Fibroblast of skin of left biceps (primary cell): ENCODE results near the gene CDC45.

ENCODE experiments used
- DNase-seq, 2 experiments: peaks; one replicate each; pipeline ENCODE4 v3.0.0-alpha.2; 2013; ENCODE audit warnings: low read depth in 2 of 2

The CDC45 gene

DNA sequence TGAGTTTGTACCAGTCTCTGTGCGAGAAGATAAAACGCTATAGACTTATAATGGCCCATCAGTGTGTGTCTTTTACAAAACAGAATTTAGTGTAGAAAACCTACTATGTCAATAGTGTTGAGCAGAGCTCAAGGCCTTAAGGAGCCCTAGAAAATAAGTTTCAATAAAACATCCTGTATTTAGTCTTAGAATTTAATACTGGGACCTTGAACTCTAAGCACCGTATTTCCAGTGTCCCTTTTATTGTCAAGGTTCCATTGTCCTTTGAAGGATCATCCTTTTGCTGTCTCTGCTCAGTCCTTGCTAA, 16.6 kb downstream of the CDC45 start:
- no peak for DNase-seq

DNA sequence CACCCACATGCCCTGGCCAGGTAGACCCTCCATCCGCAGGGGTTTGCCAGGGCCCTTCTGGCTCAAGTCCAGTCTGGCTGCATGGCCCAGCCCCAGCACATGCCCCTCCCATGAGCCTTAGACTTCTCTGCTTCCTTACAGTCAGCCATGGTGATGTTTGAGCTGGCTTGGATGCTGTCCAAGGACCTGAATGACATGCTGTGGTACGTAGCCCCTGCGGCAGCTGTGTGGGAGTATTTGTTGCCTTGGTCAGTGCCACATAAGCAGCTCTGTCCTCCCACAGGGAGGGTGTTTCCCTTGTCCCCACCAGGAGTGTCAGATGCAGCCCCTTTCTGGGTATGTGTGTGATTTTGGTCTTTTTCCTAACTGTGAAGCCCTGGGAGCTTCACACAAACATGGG, 17.5 kb downstream of the CDC45 start:
- no peak for DNase-seq

DNA sequence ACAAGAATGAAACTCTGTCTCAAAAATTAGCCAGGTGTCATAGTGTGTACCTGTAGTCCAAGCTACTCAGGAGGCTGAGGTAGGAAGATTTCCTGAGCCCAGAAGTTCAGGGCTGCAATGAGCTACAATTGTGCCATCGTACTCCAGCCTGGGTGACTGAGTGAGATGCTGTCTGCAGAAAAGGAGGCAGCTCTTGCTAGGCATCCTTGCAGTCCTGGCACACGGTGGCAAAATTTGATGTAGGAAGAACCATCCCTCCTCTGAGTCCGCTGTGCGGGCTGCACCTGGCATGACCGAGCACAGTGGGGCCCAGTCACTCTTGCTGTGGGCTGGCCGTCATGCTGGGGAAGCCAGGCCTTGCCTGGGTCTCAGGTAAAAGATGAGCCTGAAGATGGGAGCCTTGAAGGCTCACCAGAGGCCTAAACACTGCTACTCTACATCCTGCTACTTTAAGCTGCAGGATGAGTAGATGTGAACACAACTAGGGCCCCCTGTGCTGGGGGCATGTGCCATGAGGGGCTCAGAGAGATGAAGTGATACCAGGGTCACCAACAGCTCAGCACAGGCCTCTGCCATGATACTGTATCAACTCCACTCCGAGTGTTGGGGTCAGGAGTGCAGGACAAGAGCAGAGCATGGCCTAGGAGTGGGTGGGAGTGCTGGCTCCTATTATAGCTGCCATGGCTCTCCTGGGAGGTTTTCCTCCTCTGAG, 18.6 kb downstream of the CDC45 start:
- no peak for DNase-seq

DNA sequence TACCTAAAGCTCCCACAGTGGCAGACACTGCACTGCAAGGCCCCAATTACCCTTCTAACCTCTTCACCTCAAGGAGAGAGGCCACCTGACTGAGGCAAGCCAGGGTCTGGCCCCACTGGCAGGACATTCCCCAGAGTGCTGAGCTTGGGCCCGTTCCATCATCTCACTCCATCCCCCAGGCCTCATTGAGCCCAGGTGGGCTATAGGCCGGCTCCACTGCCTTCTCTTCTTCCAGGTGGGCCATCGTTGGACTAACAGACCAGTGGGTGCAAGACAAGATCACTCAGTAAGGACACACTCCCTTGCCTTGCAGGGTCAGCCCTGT, 19.1 kb downstream of the CDC45 start:
- DNase-seq, result no peak

DNA sequence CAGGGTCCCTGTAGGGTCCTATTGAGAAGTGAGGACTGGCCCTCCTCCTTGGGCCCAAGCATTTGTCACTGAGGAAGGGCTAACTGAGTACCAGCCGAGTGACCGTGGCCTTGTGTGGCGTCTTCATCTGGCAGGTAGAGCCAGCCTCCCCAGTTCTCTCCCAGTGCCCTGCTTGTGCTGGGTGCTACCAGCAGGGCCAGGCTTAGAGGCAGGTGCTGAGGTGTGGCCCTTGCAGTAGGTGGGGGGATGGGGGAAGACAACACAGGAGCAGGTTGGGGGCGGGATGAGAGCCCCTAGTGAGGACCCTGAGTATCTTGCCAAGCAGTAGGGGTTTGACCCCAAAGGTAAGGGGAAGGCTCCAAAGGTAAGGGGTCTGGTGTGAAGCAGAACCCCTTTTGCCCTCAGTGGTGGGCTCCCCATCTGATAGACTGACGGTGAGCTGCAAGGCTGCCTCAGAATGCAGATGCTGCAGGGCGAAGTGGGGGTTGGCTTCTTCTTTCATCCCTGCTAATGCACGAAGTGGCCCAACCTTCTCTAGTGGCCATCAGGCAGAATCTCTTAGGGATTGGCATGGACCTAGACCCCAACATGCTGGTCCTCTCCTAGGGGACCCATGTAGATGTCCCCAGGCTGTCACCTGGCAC, 19.6 kb downstream of the CDC45 start:
- no peak for DNase-seq

DNA sequence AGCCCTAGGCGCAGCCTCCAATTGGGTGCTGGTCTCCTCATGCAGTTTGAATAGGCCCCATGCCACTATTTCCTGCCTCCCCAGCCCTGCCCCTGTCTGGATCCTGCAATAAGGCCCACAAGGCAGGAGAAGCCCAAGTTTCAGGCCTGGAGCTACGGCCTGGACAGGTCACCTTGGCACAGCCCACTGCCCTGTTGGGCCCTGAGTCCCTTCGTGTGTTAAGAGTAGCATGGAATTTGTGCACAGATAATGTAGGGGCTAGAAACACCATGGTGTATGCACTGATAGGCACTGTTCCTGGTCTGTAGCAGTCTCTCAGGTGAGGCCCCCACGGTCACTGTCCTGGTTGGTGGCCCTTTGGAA, 20.1 kb downstream of the CDC45 start:
- no peak for DNase-seq

DNA sequence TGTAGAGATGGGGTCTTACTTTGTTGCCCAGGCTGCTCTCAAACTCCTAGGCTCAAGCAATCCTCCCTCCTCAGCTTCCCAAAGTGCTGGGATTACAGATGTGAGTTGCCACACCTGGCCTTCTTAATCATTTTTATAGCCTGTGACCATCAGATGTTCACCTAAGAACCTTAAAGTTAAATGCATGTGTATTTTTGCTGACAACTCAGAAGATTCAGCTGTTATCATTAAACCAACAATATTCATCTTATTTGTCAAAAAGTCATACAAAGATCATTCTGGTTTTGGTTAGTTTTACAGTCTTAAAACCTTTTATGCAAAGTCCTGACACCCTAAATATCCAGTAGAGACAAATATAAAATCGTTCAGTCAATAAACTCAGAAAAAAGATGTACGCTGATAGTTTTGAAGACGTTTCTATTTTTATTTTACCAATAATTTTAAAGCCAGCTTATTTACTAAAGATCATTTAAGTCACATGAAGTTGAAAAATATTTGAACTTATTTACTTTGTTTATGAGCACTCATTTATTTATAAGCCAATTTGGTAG, 22.3 kb downstream of the CDC45 start:
- DNase-seq, result no peak

DNA sequence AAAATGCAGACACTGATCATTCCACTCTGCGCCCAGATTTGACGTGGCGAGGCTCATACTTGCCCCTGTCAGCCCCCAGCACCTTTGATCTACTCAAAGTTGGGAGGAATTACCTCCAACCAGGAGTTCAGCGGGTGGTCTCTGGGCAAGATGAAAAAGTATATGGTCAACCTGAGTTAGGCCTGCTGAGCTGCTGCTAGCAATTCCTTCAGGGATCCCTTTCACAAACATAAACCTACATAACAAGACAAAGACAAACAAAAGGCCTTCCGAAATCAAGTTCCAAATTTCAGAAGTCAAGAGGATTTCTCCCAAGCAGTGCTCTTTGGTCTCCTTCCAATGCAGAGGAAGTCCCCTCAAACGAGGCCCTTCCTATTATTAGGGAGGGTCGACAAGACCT, 23.6 kb downstream of the CDC45 start:
- DNase-seq, result no peak

DNA sequence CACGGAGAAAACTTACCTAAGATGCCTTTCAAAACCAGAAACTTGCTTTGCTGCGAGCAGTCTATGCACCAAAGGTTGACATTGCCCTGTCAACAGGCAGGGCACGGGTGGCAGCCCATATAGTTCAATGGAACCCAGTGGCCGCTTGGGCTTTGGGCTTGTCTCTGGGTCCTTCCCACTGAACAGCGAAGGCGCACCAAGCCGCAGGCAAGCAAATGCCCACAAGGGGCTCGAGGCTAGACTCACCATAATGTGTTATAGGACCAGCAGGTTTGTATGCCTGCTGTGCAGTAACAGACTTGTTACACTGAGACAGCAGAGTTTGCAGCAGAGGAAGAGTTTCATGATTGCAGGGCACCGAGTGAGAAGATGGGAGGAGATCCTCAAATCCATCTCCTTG, 24.1 kb downstream of the CDC45 start:
- DNase-seq, result no peak

DNA sequence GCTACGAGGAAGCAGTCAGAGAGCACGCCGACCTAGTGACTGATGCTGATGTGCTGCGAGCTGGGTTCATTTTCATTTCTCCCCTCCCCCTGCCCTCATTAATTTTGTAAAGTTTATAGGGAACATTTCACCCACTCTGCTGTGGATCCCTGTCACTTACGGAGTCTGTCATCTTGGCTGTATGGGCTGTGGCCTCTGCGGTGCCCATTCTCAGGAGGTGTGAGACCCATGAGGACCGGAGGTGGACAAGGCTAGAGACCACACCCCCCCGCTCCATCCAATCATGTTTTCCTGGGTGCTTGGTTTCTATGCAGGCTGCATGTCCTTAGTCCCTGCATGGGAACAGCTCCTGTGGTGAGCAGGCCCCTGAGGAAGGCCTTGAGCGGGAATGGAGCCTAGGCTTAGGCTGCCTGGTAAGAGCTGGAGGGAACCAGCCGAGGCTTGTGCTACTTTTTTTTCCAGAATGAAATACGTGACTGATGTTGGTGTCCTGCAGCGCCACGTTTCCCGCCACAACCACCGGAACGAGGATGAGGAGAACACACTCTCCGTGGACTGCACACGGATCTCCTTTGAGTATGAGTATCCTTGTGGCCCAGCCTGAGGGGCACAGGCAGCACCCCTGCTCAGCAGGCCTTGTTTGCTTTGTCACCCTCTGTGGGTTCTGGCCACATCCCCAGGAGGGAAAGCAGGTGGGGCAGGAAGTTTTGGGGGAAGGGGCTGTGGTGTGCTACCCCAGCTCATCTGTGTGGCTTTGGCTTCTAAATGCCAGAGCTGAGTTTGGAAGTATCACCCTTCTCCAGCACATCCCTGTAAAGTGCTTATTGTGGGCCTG, 25.4 kb downstream of the CDC45 start:
- DNase-seq, result no peak

DNA sequence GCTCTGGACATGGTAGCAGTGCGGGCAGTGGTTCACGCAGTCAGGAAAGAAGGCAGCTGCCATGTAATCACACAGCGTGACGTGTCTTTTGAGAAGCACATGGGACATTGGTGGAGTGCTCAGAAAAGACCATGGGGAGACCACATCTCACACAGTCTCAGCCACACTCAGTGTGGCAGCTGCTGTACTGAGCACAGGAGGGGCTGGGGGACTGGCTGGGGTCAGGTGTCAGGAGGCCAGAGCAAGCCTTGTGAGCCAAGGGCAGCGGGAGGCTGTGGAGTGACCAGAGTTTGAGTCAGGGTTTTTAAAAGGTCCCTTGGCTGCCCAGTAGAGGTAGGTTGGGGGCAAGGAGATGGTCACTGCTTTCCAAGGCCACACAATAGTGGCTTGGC, 26.0 kb downstream of the CDC45 start:
- no peak for DNase-seq

DNA sequence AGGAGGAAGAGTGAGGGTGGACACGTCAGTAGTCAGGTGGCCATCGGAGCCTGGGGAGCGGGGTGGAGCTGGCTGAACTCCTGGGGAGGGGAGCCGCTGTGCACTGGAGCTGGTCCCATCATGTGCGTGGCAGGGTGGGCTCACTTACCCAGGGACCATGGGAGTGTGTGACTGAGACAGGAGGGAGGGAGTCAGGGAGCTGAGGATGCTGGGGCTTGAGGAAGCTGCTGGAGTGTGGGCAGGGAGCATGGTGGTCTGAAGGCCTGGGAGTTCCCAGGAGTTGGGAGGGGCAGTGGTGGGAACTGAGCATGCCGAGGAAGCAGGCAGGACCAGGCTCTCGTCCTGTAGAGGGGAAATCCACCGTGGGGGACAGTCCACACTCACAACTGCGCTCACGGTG, 26.5 kb downstream of the CDC45 start:
- DNase-seq, result no peak

DNA sequence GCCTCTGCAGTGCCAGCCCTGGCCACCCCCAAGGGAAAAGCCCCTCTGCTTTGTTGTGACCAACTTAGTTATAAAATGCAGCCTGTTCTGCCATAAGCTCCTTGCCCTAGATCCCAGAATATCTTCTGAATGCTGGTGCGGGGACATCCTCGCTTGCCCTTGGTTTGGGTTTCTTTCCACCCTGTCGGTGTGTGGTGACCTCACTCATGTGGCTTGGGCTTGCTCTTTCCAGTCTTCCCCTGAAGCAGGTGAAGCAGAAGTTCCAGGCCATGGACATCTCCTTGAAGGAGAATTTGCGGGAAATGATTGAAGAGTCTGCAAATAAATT, 27.8 kb downstream of the CDC45 start:
- DNase-seq, result no peak

DNA sequence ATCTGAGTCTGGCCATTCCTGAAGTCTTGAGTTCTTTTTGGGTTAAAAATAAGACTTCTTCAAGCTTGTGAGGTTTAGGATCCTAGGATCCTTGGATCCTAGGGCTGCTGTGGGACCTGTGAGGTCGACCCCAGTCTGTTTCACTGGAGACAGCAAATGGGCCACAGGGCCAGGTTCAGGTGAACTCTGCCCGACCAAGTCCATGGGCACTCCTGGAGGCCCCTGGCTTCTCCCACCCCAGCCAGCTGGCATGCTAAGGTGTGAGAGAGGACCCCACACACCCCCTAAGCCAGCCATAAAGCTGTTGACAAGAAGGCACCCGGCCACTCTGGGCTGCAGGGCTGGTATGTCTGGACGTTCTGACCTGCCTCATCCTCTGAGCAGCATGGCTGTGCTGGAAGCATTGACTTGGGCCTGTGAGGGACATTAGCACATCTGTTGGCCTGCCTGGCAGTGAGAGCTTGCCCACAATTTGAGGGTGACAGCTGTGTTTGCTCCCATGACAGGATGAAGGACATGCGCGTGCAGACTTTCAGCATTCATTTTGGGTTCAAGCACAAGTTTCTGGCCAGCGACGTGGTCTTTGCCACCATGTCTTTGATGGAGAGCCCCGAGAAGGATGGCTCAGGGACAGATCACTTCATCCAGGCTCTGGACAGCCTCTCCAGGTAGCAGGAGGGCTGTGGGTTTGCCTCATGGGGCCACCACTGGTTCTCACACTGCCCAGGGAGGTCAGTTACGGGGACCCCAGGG, 28.5 kb downstream of the CDC45 start:
- no peak for DNase-seq

DNA sequence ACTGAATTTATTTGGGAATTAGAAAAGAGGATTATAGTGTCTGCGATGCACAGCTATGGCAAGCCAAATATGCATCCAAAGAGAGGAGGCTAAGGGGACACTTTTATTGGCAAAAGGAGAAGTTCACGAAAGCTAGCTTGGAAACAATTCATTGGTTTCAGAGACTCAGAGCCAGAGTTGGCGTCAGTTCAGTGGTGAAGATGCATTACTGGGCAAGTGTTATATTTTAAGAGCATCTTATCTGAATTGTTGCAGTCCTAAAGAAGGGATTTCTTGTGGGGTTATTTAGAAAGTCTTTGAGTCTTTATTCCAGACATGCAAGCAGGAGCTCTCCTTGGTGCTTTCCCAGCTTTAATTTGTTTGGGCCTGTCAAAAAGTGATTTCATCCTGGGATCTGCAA, 29.5 kb downstream of the CDC45 start:
- no peak for DNase-seq

DNA sequence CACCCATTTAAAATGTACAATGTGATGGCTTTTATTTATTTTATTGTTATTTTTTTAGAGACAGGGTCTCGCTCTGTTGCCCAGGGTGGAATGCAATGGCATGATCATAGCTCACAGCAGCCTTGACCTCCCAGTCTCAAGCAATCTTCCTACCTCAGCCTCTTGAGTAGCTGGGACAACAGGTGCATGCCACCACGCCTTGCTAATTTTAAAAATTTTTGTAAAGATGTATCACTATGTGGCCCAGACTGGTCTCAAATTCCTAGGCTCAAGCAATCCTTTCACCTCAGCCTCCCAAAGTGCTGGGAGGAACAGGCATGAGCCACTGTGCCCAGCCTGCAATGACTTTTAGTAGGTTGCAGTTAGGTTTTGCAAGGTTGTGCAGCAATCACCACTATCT, 30.2 kb downstream of the CDC45 start:
- no peak for DNase-seq

DNA sequence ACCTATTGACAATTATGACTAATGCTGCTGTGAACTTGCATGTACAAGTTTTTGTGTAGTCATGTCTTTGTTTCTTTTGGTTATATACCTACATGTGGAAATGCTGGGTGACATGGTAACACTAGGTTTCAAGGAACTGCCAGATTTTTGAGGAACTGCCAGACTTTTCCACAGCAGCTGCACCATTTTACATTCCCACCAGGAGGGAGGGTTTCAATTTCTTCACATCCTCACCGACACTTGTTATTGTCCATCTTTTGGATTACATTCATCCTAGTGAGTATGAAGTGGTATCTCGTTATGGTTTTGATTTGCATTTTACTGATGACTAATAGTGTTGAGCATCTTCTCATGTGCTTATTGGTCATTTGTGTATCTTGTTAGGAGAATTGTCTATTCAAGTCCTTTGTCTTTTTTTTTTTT, 31.2 kb downstream of the CDC45 start:
- no peak for DNase-seq

DNA sequence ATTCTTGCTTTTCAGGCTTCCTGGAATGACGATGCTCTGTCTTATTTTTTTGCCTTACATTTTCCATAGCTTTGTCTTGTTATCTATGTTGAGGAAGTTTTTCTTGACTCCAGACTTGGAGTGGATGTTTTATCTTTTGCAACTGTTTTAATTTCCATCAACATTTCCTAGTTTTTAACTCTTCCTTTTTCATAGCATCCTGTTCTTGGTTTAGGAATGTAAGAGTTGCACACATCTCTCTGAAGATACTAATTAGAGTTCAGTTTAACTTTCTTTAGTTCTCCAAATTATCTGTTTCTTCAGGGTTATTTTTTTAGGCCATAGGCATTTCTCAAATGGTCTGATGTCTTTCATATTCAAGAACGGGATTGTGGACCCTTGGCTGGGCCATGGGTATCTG, 34.1 kb downstream of the CDC45 start:
- DNase-seq, result no peak

DNA sequence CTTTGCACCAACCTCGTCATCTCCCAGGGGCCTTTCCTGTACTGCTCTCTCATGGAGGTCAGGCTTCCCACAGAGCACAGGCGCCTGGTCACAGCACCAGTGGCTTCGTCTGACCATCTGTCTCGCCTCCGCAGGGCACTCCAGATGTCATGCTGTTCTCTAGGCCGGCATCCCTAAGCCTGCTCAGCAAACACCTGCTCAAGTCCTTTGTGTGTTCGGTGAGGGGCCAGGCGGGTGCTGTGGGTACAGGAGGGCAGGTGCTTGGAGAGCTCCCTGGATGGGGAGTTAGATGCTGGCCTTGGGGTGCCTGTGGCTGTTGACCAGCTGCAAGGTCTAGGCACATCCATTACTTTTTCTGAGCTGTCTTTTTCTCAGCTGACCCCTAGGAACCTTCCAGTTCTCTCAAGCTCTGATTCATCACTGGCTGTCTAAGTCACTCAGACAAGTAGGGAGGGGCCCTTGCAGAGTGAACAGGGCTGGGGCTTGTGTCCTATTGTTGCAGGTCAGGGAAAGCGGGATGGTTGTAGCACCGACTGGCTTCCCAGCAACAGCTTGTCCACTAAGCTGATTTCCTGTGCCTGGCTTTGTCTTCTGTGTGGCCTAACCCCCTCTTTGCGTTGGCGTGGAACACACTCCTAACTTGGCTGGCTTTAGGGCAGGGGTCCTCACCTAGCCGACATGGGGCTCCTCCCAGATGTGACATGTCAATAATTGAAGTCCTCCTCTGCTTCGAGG, 35.3 kb downstream of the CDC45 start:
- DNase-seq, result no peak

DNA sequence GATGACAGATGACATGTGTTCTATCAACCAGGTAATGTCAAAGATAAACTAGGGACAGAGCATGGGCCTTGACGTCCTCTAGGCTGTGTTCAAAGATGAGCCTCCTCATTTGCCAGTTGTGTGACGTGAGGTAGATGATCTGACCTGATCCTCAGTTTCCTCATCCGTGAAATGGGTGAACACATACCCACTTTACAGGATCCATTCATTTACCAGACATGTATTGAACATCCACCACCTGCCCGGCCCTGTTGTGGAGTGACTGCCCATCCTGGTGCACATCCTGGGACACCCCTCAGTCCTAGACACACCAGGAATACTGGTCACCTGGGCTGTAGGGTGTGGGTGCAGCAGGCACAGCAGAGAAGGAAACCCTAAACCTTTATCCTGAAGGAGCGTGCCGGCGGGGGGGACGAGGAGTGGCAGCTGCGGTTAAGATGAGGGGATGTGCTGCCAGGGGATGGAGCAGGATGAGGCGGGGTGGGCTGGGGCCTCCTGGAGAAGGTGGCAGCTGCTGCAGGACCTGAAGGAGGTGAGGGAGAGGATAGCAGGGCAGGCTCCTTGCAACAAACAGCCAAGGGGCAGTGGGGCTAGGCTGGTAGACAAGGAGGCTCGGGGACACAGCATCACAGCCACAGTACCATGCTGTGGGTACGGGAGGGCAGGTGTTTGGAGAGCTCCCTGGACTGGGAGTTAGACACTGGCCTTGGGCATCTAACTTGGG, 36.1 kb downstream of the CDC45 start:
- no peak for DNase-seq
